Endodermal cell (in vitro differentiated cells): ENCODE measurements around the gene ARGLU1. TPM values are rescaled to one million over a fixed set of nuclear protein-coding genes. Genes with fewer than 3 reads are reported as not detected.
A peak's percentile ranks its signal among the peaks of the same experiment; 100 is the strongest.

Experiments used
- DNase-seq: peaks from one replicate; pipeline ENCODE4 v3.0.0-alpha.2; 2017
- H3K27ac ChIP-seq: 2 replicates; pipeline ENCODE4 v1.5.1; 2013; ENCODE audit warnings: mild to moderate bottlenecking, low read depth, low read length, moderate library complexity
- H3K27me3 ChIP-seq: 2 replicates; pipeline ENCODE4 v1.6.1; 2013; ENCODE audit warnings: mild to moderate bottlenecking, low read length, moderate library complexity; ENCODE audit not compliant: insufficient read depth, control insufficient read depth, poor library complexity, severe bottlenecking
- H3K36me3 ChIP-seq: 2 replicates; pipeline ENCODE4 v1.7.0; 2013; ENCODE audit warnings: mild to moderate bottlenecking, low read length, moderate library complexity; ENCODE audit not compliant: control insufficient read depth, insufficient read depth
- H3K4me1 ChIP-seq: one replicate; pipeline ENCODE4 v1.7.0; 2013; ENCODE audit warnings: low read length; ENCODE audit not compliant: control insufficient read depth, insufficient read depth
- H3K4me3 ChIP-seq: 2 replicates; pipeline ENCODE4 v1.5.1; 2013; ENCODE audit warnings: mild to moderate bottlenecking, low read length, moderate library complexity
- H3K9ac ChIP-seq: 2 replicates; pipeline ENCODE4 v1.6.1; 2013; ENCODE audit warnings: mild to moderate bottlenecking, low read length, moderate library complexity; ENCODE audit not compliant: poor library complexity, severe bottlenecking; ENCODE audit errors: extremely low read depth
- H3K9me3 ChIP-seq: 2 replicates; pipeline ENCODE4 v1.6.1; 2013; ENCODE audit warnings: mild to moderate bottlenecking, low read length, moderate library complexity; ENCODE audit not compliant: control insufficient read depth
- H3K27ac Mint-ChIP-seq: 2 replicates; pipeline ENCODE4 v1.8.0; 2020; ENCODE audit warnings: mixed read lengths
- H3K27me3 Mint-ChIP-seq: 2 replicates; pipeline ENCODE4 v1.8.0; 2021; ENCODE audit warnings: mild to moderate bottlenecking, mixed read lengths; ENCODE audit not compliant: insufficient read depth
- H3K36me3 Mint-ChIP-seq: 2 replicates; pipeline ENCODE4 v1.8.0; 2020; ENCODE audit warnings: low read depth, mixed read lengths
- H3K4me1 Mint-ChIP-seq: 2 replicates; pipeline ENCODE4 v1.8.0; 2020; ENCODE audit warnings: mixed read lengths
- H3K4me3 Mint-ChIP-seq: 2 replicates; pipeline ENCODE4 v1.8.0; 2020; ENCODE audit warnings: mild to moderate bottlenecking, moderate library complexity, mixed read lengths
- H3K9me3 Mint-ChIP-seq: 2 replicates; pipeline ENCODE4 v1.8.0; 2020; ENCODE audit warnings: mild to moderate bottlenecking, mixed read lengths
- CTCF ChIP-seq: fragments of 200-600 bp; sonication (generic); conservative IDR thresholded peaks from 2 replicates; pipeline ENCODE4 v1.5.0; 2021; ENCODE audit warnings: antibody characterized with exemption, mild to moderate bottlenecking
- WGBS, 2 experiments: methylation state at CpG; one replicate each; pipeline versions ENCODE4 v1.1.5 to v1.1.7; 2013; ENCODE audit warnings: missing lambda C conversion rate in 2 of 2, mixed read lengths in 1 of 2; ENCODE audit not compliant: insufficient coverage in 1 of 2, insufficient read length in 1 of 2; 5-methylcytosine and 5-hydroxymethylcytosine counted together
- total RNA-seq, 2 donors: library from RNA; stranded (reverse); fragmentation: NEBNext Ultra II Directional in 1 of 2; extraction: Animal tissue kit (Norgen Biotek cat#: 25700) in 1 of 2; gene quantifications; 2 replicates in 1 of 2; 3 replicates in 1 of 2; pipeline ENCODE4 v1.2.1, GENCODE V29; 2021

The ARGLU1 gene
- total RNA-seq, 2 donors from 2014 or later: 80.6 to 101 TPM

- H3K9ac ChIP-seq: no peak overlapping the region
- no peak for DNase-seq
- no peak overlapping the region for H3K27ac ChIP-seq
- H3K36me3 ChIP-seq: peaks cover 22% of the 10 kb centered on the region
- H3K9me3 ChIP-seq: no peaks in the 10 kb centered on the region
- TF ChIP-seq CTCF: no peak
- no peak overlapping the region for H3K27ac Mint-ChIP-seq
- H3K4me1 Mint-ChIP-seq: peaks cover 49% of the 10 kb centered on the region
- no peaks in the 10 kb centered on the region for H3K27me3 ChIP-seq
- 78% methylated on average over 1 of the region's 1 CpG; no CpG with 5 or more reads in 1 of the 2 experiments for WGBS, 2 experiments
- no peak overlapping the region for H3K4me3 ChIP-seq
- H3K9me3 Mint-ChIP-seq: no peaks in the 10 kb centered on the region
- H3K4me3 Mint-ChIP-seq: no peak overlapping the region
- no peaks in the 10 kb centered on the region for H3K27me3 Mint-ChIP-seq
- no peaks in the 10 kb centered on the region for H3K4me1 ChIP-seq
- H3K36me3 Mint-ChIP-seq: peaks cover 23% of the 10 kb centered on the region
Observed at GRCh38 chr13:106562301-106562700, 5.6 kb downstream of the ARGLU1 start.

GRCh38 chr13:106561551-106562170 lies 6.3 kb downstream of the ARGLU1 start:
- peaks cover 29% of the 10 kb centered on the region for H3K36me3 Mint-ChIP-seq
- WGBS, 2 experiments: 62 to 79% methylated on average over 4 to 6 of the region's 6 CpGs
- H3K36me3 ChIP-seq: peaks cover 28% of the 10 kb centered on the region
- no peak overlapping the region for H3K9ac ChIP-seq
- H3K27ac Mint-ChIP-seq: no peak overlapping the region
- H3K9me3 Mint-ChIP-seq: no peaks in the 10 kb centered on the region
- no peak for DNase-seq
- H3K27ac ChIP-seq: peak overlapping the region; percentile 3
- no peaks in the 10 kb centered on the region for H3K9me3 ChIP-seq
- TF ChIP-seq CTCF: no peak
- H3K4me3 ChIP-seq: peak overlapping the region; percentile 24
- H3K27me3 Mint-ChIP-seq: no peaks in the 10 kb centered on the region
- no peak overlapping the region for H3K4me3 Mint-ChIP-seq
- peaks cover 49% of the 10 kb centered on the region for H3K4me1 Mint-ChIP-seq
- H3K27me3 ChIP-seq: no peaks in the 10 kb centered on the region
- no peaks in the 10 kb centered on the region for H3K4me1 ChIP-seq

DNA sequence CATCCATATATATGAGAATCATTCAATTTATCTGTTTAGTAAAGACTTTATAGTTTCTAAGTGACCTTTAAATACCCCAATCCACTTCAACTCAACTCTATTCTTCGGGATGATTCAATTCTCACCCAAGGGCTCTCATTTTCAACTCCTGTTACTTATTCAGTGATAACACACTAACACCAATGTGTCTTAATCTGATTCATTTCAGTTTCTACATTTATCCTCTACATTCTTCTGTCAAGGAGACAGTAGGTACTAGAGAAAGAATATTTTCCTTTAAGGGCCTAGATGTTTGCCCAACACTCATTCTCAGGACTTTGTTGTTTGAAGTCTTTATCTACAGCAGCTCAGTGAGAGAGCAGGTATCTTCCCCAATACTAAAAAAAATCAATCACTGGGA lies 7.1 kb downstream of the ARGLU1 start:
- no peaks in the 10 kb centered on the region for H3K27me3 Mint-ChIP-seq
- H3K27ac ChIP-seq: no peak overlapping the region
- no peaks in the 10 kb centered on the region for H3K9me3 Mint-ChIP-seq
- H3K4me3 Mint-ChIP-seq: no peak overlapping the region
- no peaks in the 10 kb centered on the region for H3K9me3 ChIP-seq
- H3K9ac ChIP-seq: no peak overlapping the region
- peaks cover 37% of the 10 kb centered on the region for H3K36me3 ChIP-seq
- no peaks in the 10 kb centered on the region for H3K27me3 ChIP-seq
- H3K4me1 Mint-ChIP-seq: peaks cover 40% of the 10 kb centered on the region
- H3K27ac Mint-ChIP-seq: no peak overlapping the region
- no peak for DNase-seq
- no peak for TF ChIP-seq CTCF
- no peaks in the 10 kb centered on the region for H3K4me1 ChIP-seq
- peaks cover 37% of the 10 kb centered on the region for H3K36me3 Mint-ChIP-seq
- 92 to 93% methylated on average over 1 of the region's 1 CpG for WGBS, 2 experiments
- peak overlapping the region; percentile 20 for H3K4me3 ChIP-seq
